Endodermal cell (in vitro differentiated cells): ENCODE data around the gene UGT1A10. TPM values are rescaled to one million over a fixed set of nuclear protein-coding genes. Genes with fewer than 3 reads are reported as not detected.

ENCODE experiments used
- DNase-seq: peaks from one replicate; pipeline ENCODE4 v3.0.0-alpha.2; 2017
- H3K27ac ChIP-seq: 2 replicates; pipeline ENCODE4 v1.5.1; 2013; ENCODE audit warnings: mild to moderate bottlenecking, low read depth, low read length, moderate library complexity
- H3K27me3 ChIP-seq: 2 replicates; pipeline ENCODE4 v1.6.1; 2013; ENCODE audit warnings: mild to moderate bottlenecking, low read length, moderate library complexity; ENCODE audit not compliant: insufficient read depth, control insufficient read depth, poor library complexity, severe bottlenecking
- H3K36me3 ChIP-seq: 2 replicates; pipeline ENCODE4 v1.7.0; 2013; ENCODE audit warnings: mild to moderate bottlenecking, low read length, moderate library complexity; ENCODE audit not compliant: control insufficient read depth, insufficient read depth
- H3K4me1 ChIP-seq: one replicate; pipeline ENCODE4 v1.7.0; 2013; ENCODE audit warnings: low read length; ENCODE audit not compliant: control insufficient read depth, insufficient read depth
- H3K4me3 ChIP-seq: 2 replicates; pipeline ENCODE4 v1.5.1; 2013; ENCODE audit warnings: mild to moderate bottlenecking, low read length, moderate library complexity
- H3K9ac ChIP-seq: 2 replicates; pipeline ENCODE4 v1.6.1; 2013; ENCODE audit warnings: mild to moderate bottlenecking, low read length, moderate library complexity; ENCODE audit not compliant: poor library complexity, severe bottlenecking; ENCODE audit errors: extremely low read depth
- H3K9me3 ChIP-seq: 2 replicates; pipeline ENCODE4 v1.6.1; 2013; ENCODE audit warnings: mild to moderate bottlenecking, low read length, moderate library complexity; ENCODE audit not compliant: control insufficient read depth
- H3K27ac Mint-ChIP-seq: 2 replicates; pipeline ENCODE4 v1.8.0; 2020; ENCODE audit warnings: mixed read lengths
- H3K27me3 Mint-ChIP-seq: 2 replicates; pipeline ENCODE4 v1.8.0; 2021; ENCODE audit warnings: mild to moderate bottlenecking, mixed read lengths; ENCODE audit not compliant: insufficient read depth
- H3K36me3 Mint-ChIP-seq: 2 replicates; pipeline ENCODE4 v1.8.0; 2020; ENCODE audit warnings: low read depth, mixed read lengths
- H3K4me1 Mint-ChIP-seq: 2 replicates; pipeline ENCODE4 v1.8.0; 2020; ENCODE audit warnings: mixed read lengths
- H3K4me3 Mint-ChIP-seq: 2 replicates; pipeline ENCODE4 v1.8.0; 2020; ENCODE audit warnings: mild to moderate bottlenecking, moderate library complexity, mixed read lengths
- H3K9me3 Mint-ChIP-seq: 2 replicates; pipeline ENCODE4 v1.8.0; 2020; ENCODE audit warnings: mild to moderate bottlenecking, mixed read lengths
- CTCF ChIP-seq: fragments of 200-600 bp; sonication (generic); conservative IDR thresholded peaks from 2 replicates; pipeline ENCODE4 v1.5.0; 2021; ENCODE audit warnings: antibody characterized with exemption, mild to moderate bottlenecking
- WGBS, 2 experiments: methylation state at CpG; one replicate each; pipeline versions ENCODE4 v1.1.5 to v1.1.7; 2013; ENCODE audit warnings: missing lambda C conversion rate in 2 of 2, mixed read lengths in 1 of 2; ENCODE audit not compliant: insufficient coverage in 1 of 2, insufficient read length in 1 of 2; 5-methylcytosine and 5-hydroxymethylcytosine counted together
- total RNA-seq, 2 donors: library from RNA; stranded (reverse); fragmentation: NEBNext Ultra II Directional in 1 of 2; extraction: Animal tissue kit (Norgen Biotek cat#: 25700) in 1 of 2; gene quantifications; 2 replicates in 1 of 2; 3 replicates in 1 of 2; pipeline ENCODE4 v1.2.1, GENCODE V29; 2021

UGT1A10 gene
- total RNA-seq, 2 donors from 2014 or later: 0.13 TPM; not detected in 1

GRCh38 chr2:233691443-233692433 is 55.5 kb downstream of the UGT1A10 start:
- H3K4me3 ChIP-seq: no peak overlapping the region
- H3K9me3 ChIP-seq: no peaks in the 10 kb centered on the region
- no peaks in the 10 kb centered on the region for H3K36me3 ChIP-seq
- no peaks in the 10 kb centered on the region for H3K36me3 Mint-ChIP-seq
- H3K4me1 ChIP-seq: no peaks in the 10 kb centered on the region
- H3K9ac ChIP-seq: no peak overlapping the region
- no peak for TF ChIP-seq CTCF
- H3K4me3 Mint-ChIP-seq: no peak overlapping the region
- no peak for DNase-seq
- H3K27me3 Mint-ChIP-seq: no peaks in the 10 kb centered on the region
- no peak overlapping the region for H3K27ac ChIP-seq
- 84 to 86% methylated on average over 6 to 11 of the region's 11 CpGs for WGBS, 2 experiments
- no peaks in the 10 kb centered on the region for H3K27me3 ChIP-seq
- H3K27ac Mint-ChIP-seq: no peak overlapping the region
- H3K4me1 Mint-ChIP-seq: peaks cover 18% of the 10 kb centered on the region
- H3K9me3 Mint-ChIP-seq: no peaks in the 10 kb centered on the region

GRCh38 chr2:233692648-233693047 is 56.4 kb downstream of the UGT1A10 start, which contains the start of gene UGT1A6:
TSS of gene UGT1A6 (plus strand) at chr2:233692890. CDS start at chr2:233693005, 115 bp downstream.
- TF ChIP-seq CTCF: no peak
- Mint-ChIP-seq H3K36me3 (no peaks in the 10 kb centered on the region), H3K27ac (no peak within 1 kb of the TSS), H3K27me3 (no peaks in the 10 kb centered on the region), H3K4me3 (no peak within 1 kb of the TSS), H3K4me1 (peaks cover 18% of the 10 kb centered on the region), H3K9me3 (no peaks in the 10 kb centered on the region)
- no peaks in the 10 kb centered on the region for H3K27me3 ChIP-seq
- H3K36me3 ChIP-seq: no peaks in the 10 kb centered on the region
- H3K9ac ChIP-seq: no peak within 1 kb of the TSS
- DNase-seq: no peak
- WGBS, 2 experiments: 95% methylated on average over 4 of the region's 4 CpGs
- H3K4me1 ChIP-seq: no peaks in the 10 kb centered on the region
- H3K27ac ChIP-seq: no peak within 1 kb of the TSS
- no peaks in the 10 kb centered on the region for H3K9me3 ChIP-seq
- no peak within 1 kb of the TSS for H3K4me3 ChIP-seq

- no peak overlapping the region for H3K4me3 ChIP-seq
Measured at GRCh38 chr2:233693963-233694362, 57.7 kb downstream of the UGT1A10 start.

More at GRCh38 chr2:233693963-233694362, 57.7 kb downstream of the UGT1A10 start:
- Mint-ChIP-seq H3K9me3 (no peaks in the 10 kb centered on the region), H3K27me3 (no peaks in the 10 kb centered on the region), H3K36me3 (no peaks in the 10 kb centered on the region), H3K4me1 (peaks cover 13% of the 10 kb centered on the region), H3K27ac (no peak overlapping the region), H3K4me3 (no peak overlapping the region)
- no peaks in the 10 kb centered on the region for H3K9me3 ChIP-seq
- no peak for TF ChIP-seq CTCF
- no peak overlapping the region for H3K27ac ChIP-seq
- H3K36me3 ChIP-seq: no peaks in the 10 kb centered on the region
- no peak overlapping the region for H3K9ac ChIP-seq
- no peaks in the 10 kb centered on the region for H3K27me3 ChIP-seq
- no peak for DNase-seq
- no peaks in the 10 kb centered on the region for H3K4me1 ChIP-seq
- WGBS, 2 experiments: 78 to 83% methylated on average over 6 of the region's 6 CpGs
